Medulla oblongata (tissue), 1 donor: Measurements from ENCODE around the gene PLA2G2D.
A peak's percentile ranks its signal among the peaks of the same experiment; 100 is the strongest.

Source experiments
- DNase-seq: peaks from one replicate; pipeline ENCODE4 v3.0.0-alpha.2; 2015; ENCODE audit errors: extremely low spot score

PLA2G2D gene

DNA sequence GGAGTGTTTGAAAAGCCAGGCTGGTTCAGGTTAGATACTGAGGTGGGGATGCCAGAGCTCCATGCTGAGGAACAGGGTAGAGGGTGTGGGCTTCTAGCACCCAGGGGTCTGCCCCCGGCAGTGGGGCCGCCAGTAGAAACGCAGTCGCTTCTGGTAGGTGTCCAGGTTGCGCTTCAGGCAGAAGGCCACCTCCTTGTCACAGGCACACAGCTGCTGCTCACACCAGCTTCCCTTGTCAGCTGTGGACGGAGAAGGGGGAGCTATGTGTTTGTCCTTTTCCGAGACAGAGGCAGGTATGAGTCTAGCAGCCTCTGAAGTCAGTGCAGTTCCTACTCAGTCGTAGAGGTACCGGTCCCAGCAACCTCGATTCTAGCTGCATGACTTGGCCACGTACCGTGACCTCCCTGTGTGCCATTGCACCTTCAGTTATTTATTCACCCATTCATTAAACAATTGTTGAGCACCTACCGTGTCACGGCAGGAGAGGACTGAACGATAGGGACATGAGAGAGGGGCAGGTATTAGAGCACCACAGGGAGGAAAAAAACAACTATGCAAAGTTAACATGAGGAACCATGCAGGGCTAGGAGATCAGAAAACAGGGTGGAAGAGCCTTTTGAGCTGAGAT, 5.2 kb downstream of the PLA2G2D start:
- DNase-seq: no peak

DNA sequence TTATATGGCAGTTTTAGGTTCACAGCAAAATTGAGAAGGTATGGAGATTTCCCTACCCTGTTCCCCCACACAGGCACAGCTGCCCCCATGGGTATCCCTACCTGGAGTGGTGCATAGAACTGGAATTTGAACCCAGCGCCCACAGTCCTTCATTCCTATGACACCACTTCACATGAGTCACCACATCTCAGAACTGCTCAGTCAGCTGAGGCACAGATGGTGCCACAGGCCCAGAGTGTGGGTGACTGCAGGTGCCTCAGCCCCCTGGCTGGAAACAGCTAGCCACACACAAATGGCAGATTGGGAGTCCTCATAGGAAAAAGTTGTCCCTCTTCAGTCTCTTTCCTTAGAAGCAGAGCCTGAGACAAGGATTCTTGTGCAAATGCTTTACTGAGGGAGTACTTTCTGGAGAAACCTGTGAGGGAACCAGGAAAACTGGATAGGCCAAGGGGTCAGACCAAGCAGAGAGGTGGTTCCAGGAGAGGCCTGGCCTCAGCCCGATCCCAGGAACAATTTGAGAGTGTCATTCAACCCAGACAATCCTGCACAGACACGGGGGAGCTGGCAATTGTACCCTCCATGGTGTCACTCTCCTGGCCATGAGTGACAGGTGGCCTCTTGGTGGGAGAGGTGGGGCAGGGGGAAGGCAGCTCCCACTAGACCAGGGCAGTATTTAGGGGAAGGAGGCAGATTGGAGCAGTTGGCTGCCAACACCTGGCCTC, 6.9 kb downstream of the PLA2G2D start:
- DNase-seq: no peak

DNA sequence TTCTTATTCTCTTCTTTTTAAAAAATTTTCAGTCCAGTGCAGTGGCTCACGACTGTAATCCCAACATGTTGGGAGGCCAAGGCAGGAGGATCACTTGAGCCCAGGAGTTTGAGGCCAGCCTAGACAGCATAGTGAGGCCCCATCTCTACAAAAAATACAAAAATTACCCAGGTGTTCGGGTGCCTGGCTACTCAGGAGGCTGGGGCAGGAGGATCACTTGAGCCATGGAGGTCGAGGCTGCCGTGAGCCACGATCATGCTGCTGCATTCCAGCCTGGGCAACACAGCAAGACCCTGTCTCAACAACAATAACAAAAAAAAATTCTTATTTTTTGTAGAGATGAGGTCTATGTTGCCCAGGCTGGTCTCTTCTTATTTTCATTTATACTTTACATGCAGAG, 7.9 kb downstream of the PLA2G2D start:
- no peak for DNase-seq

DNA sequence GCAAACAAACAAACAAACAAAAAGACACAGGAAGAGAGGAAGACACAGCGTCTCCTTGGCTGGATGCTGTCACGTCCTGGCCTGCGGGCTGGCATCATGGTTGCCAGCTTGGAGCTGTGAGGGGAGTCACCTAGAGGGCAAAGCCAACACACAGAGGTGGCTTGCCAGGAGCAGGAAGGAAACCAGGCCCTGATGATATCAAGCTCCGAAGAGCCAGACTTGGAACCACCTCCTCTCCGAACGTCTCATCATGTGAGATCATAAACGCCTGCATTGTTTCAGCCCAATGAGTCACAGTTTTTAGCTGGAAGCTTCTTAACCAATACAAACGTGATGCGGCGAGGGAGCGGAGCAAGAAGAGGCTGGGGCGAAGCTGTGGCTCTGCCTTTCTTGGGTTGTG, 8.7 kb downstream of the PLA2G2D start:
- no peak for DNase-seq

DNA sequence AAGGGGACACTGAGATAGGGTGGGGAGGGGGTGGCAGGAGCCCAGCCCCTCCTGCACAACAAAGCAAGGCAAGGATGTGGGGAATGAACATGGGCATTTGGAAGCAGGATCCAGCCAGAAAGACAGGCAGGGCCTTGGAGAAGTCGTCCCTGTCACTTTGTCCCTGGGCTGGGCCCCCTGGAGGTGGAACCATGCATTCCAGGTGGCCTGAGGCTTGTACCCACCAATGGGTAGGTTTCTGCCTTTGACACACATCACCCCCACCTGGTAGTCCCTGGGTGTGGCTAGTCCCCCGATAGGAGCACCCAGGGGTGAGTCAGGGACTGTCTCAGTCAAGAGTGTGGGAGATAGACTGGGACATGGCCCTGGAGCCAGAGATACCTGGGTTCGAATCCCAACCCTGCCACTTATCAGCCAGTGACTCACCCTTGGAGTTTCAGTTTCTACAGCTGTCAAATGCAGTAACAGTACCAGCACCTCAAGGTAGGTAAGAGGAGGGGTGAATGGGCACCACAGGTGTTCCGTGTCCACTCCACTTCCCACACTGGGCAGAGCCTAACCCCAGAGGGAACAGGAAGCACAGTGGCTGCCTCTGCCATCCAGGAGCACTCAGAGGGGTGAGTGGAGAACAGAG, 10.0 kb downstream of the PLA2G2D start:
- no peak for DNase-seq

DNA sequence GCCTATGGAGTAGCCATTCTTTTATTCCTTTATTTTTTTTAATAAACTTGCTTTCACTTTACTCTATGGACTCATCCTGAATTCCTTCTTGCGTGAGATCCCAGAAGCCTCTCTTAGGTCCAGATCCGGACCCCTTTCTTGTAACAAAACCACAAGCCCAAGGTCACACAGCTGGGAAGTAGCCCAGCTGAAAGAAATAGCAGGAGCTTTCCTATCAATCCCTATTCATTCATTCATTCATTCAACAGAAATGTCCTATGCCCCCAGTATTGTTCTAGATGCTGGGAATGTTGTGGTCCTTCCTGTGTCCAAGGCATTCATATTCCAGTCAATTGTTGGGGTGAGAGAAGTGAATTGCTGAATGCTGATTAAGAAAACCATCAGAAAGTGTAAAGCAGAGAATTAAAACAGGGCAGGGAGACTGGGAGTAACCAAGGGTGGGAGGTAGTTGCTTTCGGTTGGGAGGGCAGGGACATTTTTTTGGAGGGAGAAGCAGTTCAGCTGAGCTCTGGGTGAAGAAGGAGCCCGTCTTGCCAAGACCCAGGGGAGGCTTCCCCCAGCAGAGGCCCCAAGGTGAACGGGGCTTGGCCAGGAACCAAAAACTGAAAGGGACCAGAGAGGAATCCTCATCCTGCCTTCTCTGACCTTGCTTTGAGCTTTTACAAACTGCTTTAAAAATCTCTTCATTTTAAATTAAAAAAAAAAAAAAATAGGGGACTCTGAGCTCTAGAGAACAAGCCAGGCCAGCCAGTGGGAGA, 10.8 kb downstream of the PLA2G2D start:
- no peak for DNase-seq

DNA sequence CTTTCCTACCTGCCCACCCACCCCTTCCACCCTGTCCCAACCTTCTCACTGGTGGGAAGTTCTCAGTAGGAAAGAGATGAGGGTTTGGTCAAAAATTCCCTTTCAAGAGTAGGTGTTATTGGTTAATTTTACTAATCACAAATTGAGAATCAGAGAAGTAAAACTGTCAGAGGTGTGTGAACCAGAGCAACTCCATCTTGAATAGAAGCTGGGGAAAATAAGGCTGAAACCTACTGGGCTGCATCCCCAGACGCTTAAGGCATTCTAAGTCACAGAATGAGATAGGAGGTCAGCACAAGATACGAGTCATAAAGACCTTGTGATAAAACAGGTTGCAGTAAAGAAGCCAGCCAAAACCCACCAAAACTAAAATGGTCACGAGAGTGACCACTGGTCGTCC, 11.5 kb downstream of the PLA2G2D start:
- no peak for DNase-seq

DNA sequence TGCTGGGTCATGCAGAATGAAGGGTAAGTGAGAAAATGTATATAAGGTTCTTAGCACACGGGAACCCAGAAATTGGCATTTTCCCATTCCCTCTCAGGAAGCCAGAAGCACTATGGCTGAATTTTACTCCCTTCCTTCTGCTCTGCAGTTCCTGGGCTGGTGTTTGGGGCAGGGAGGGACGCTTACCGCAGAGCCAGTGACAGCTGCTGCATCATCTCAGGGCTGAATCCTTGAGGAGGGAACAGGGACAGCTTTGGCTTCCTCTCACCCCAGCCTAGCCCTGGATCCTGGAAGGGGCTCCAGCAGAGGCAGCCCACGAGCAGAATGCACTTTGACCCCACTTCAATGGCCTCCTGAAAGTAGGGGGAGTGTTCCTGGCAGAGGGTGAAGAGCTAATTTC, 12.0 kb downstream of the PLA2G2D start:
- no peak for DNase-seq

DNA sequence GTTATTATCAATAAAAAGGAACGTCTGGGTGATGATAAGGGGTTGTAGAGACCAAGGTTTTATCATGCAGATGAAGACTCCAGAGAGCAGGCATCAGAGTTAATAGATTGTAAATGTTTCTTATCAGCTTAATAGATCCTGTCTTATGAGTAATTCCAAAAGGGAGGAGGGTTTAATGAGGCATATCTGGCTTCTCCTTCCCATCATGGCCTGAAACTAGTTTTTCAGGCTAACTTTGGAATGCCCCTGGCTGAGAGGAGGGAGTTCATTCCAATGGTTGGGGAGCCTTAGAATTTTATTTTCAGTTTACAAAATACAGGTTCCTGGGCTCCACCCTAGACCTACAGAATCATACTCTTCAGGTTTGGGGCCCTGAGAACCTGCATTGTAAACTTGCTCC, 13.5 kb downstream of the PLA2G2D start:
- no peak for DNase-seq

DNA sequence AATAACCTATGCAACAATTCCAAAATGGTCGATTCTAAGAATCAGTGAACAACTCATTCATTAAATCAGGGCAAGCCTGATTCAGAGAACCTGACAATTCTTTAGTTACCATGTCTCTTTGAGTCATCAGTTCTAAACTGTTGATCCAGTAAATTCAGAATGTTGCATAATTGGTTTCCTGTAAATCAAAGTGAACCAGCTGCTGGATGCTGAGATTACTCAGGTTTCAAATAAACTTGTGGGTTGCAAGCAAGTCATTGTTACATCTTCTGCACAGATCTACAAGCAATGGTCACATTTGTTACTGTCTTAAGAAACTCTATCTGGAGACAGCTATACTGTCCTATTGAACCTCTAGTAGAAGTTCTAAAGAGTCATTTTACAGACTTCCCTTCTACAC, 16.5 kb downstream of the PLA2G2D start:
- no peak for DNase-seq

DNA sequence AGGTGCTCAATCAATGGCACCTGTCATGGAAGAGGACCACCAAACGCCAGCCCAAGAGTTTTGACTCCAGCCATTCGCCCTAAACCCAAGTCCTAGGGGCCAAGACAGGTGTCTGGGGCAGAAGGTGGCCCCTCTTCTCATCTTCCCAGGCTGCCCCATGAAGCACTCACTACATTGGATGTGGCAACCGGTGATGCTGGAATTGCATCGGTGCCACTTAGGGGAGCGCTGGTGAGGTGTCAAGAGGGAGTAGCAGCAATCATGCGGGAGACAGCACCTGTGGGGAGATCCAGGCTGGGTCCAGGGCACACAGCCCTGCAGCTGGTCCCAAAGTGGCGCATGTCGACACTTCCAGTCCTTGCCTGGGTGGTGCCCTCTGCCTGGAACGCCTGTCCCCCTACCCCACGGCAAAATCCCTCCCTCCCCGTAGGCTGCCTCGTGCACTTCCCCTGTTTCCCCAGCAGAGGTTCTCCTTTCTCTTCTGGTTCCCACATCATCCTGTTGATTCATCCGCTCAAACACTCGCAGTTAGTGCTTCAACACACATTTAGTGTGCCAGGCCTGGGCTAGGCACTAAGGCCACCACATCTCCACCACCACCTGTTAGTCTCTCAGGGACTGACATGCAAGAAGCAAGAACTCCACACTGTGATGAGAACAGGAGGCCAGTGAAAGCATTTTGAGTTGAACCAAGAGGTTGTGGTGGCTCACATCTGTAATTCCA, 18.5 kb downstream of the PLA2G2D start:
- peak; percentile 57 for DNase-seq

DNA sequence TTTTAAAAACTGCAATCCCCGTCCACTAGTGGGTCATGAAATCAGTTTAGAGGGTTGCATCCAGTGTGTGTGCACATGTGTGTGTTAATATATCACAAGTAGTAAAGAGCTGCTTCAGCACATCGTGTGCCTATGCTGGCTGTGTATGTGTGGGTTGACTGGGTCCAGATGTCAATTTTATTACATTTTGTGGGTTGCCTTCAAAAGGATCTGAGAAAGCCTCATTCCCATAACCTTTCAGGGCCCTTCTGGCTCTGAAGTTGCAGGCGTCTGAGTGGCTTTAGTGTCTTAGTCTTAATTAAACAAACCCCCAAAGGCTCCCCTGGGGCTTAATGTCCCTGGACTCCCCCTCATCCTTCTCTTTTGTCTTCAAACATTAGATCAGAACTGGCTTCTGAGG, 19.8 kb downstream of the PLA2G2D start:
- no peak for DNase-seq

DNA sequence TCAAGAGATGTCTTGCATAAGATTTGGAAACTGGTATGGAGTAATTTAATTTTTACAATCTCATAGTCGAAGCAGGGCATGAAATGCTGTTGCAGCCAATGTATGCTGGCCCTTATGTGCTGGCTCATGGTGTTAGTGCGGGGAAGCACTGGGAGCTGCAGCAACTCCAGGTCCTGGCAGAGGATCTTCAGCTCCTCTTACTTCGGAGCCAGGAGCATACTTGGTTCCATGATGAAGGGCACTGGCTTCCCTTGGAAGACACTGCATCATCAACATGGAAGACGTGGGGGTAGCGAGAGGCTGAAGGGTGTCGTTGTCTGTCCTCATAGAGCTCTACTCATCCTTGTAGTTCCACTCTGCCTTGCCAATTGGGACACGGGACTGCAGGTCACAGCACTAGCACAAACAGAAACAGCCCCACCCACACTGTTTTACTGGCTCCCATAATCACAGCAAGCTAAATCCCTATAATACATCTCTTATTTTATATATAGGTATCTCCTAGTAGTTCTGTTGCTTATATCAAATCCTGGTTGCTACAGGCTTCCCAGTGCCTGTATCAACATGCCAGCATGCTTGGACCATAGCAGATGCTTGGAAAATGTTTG, 22.4 kb downstream of the PLA2G2D start:
- DNase-seq: no peak

DNA sequence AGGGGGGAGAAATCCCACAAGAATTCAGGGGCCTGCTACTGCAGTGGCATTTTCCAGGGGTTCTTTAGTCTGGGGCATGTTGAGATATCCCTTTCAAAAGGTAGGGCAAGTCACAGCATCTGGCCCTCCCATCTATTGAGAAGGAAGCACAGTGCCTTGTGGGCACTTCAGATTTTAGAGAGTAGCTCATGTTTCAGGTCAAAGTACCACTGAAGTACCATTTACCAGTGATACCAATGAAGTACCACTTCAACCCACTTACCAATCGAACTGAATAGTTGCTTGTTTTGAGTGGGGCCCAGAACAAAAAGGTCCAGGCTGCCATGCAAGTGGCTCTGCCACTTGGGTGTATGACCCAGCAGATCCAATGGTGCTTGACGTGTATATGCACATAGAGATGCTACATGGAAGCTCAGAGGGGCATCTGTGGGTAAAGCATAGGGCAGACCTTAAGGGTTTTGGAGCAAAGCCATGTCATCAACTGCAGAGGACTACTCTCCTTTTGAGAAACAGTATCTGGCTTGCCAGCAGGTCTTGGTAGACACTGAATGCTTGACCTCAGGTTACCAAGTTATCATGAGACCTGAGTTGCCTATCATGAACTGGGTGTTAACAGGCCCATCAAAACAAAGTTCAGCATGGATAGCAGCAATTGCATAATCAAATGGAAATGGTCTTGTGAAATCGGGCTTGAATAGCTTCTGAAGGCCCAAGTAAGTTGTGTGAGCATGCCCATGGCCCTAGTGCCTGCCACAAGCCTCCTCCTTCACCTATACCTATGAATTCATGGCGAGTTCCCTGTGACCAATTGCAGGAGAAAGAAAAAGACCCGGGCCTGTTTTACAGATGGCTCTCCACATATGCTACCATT, 23.5 kb downstream of the PLA2G2D start:
- DNase-seq: no peak

DNA sequence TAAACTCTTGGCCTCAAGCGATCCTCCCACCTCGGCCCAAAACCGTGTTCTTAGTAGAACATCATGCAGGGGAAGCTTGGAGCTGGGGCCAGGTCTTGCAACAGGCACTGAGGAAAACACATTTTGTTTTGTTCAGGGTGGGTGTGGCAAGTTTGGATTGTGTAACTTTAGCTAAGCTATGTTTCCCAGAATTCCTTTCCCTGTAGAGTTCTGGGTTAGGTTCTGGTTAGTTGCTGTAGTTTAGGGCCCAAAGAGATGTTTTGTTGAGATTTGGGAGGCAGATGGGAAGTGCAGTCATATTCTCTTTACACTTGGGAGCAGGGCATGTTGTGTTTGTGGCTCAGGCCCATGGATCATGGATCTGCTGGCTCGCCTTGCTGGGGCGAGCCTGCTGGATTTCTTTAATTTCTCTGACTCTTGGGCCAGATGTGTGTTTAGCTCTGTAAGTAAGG, 25.4 kb downstream of the PLA2G2D start:
- DNase-seq: no peak

DNA sequence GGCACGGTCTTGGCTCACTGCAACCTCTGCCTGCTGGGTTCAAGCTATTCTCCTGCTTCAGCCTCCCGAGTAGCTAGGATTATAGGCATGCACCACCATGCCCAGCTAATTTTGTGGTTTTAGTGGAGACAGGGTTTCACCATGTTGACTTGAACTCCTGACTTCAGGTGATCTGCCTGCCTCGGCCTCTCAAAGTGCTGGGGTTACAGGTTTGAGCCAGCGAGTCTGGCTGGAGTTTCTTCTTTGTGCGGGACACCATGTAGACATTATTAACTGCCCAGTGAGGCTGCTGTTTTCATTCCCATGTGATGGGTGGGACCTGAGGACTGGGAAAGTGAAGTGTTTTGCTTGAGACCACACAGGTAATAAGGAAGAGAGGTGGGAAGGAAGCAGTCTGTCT, 26.0 kb downstream of the PLA2G2D start:
- no peak for DNase-seq

DNA sequence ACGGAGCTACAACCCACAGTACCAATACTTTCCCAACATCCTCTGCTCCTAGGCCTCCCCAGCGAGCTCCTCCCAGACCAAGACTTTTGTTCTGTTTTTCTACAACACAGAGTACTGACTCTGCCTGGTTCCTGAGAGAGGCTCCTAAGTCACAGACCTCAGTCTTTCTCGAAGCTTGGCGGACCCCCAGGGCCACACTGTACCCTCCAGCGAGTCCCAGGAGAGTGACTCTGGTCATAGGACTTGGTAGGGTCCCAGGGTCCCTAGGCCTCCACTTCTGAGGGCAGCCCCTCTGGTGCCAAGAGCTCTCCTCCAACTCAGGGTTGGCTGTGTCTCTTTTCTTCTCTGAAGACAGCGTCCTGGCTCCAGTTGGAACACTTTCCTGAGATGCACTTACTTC, 28.7 kb downstream of the PLA2G2D start:
- no peak for DNase-seq

DNA sequence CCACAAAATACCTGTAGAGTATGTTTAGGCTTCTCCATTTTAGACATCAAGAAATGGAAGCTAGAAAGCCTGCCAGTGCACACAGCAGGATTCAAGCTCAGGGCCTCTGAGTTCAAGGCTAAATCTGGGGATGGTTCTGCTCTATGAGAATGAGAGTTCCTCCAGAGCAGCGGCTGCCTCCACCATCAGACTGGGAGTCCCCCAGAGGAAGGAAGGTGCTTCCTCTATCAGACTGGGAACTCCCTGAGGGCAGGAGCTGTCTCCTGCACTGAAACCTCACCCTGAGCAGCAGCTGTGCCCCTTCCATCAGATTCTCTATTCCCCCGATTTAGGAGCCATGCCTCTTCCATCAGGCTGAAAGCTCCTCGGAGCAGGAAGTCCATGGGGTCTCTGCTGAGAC, 29.2 kb downstream of the PLA2G2D start:
- DNase-seq: no peak

DNA sequence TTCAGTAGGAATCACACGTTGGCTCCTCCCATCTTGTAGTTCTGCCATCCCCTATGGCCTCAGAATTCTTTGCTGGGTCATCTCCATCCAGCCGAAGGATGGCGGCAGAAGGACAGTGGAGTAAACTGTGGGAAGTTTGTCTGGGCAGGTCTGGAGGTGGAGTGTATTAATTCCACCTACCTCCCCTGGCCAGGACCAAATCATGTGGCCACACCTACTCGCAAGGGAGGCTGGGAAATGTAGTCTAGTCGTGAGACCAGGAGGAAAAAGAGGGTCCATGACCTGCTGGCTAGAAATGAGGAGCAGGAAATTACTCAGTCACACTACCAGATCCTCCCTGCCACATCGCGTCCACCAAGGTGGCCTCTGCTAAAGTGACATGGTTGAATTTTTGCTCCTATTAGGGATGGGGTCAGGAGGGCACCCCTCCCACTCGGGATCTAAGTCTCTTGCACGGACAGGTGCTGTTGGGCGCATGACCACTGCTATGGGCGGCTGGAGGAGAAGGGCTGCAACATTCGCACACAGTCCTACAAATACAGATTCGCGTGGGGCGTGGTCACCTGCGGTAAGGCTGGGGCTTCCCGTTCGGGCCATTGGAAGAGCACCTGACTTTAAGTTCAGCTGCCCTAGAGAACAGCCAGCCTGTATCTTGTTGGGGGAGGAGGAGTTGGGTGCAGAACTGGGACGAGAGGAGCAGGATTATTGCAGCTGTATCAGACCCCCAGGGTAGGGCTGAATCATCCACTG, 29.8 kb downstream of the PLA2G2D start:
- no peak for DNase-seq

DNA sequence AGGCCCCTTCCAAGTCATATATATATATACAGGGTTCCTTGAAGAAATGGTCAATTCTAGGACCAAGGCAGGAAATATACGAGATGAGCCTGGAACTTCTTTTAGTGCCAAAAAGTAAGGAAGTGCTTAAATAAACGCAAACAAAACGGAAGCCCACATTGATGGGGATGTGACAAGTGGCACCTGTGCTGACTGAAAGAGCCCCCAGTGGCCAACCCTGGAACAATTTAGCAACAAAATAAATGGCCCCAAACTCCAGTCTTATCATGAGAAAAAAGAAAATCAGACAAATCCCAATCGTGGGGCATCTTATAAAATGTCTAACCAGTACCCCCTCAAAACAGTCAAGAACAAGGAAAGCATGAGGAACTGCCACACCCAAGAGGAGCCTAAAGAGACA, 31.7 kb downstream of the PLA2G2D start:
- no peak for DNase-seq
